ENCODE results near the gene ACOT12. TPM values are rescaled to one million over a fixed set of nuclear protein-coding genes. Genes with fewer than 3 reads are reported as not detected.

The ACOT12 gene
- total and polyA plus RNA-seq, 2 experiments from 2014 or later = not detected

GRCh38 chr5:81314581-81314980, 79.4 kb downstream of the ACOT12 start:
- in situ Hi-C loops (cut with MboI) = no loop called here
- H3K27ac ChIP-seq = no peak overlapping the region
- no peak overlapping the region for H3K4me3 ChIP-seq
- H3K36me3 ChIP-seq (ENCODE audit: low read depth) = peaks cover 36% of the 10 kb centered on the region
- WGBS, 2 experiments (ENCODE audit: low coverage in 1 of 2, low lambda C conversion rate in 2 of 2, missing lambda C conversion rate in 2 of 2) = 97% methylated on average over 3 of the region's 3 CpGs
- H2AFZ ChIP-seq = no peak overlapping the region
- no peaks in the 10 kb centered on the region for H4K20me1 ChIP-seq (ENCODE audit: insufficient read depth)
- H3K79me2 ChIP-seq (ENCODE audit: insufficient read depth) = no peaks in the 10 kb centered on the region
- H3K9ac ChIP-seq = no peak overlapping the region
- H3K27me3 ChIP-seq (replicated peaks; ENCODE audit: insufficient read depth) = no peaks in the 10 kb centered on the region
- no peaks in the 10 kb centered on the region for H3K9me3 ChIP-seq (ENCODE audit: low read depth)
- no peaks in the 10 kb centered on the region for H3K9me2 ChIP-seq (ENCODE audit: insufficient read depth)
- no peak for DNase-seq
- no peak for TF ChIP-seq EZH2 (IDR thresholded peaks at IDR 0.05; ENCODE audit: insufficient read depth, poor library complexity, severe bottlenecking)
- TF ChIP-seq EZH2phosphoT487 (IDR thresholded peaks at IDR 0.05; ENCODE audit: insufficient read depth, low read depth) = no peak
- peaks cover 23% of the 10 kb centered on the region for H3F3A ChIP-seq (ENCODE audit: insufficient read depth)
- H3K4me1 ChIP-seq (ENCODE audit: insufficient read depth) = peaks cover 23% of the 10 kb centered on the region; the same call in 1 of the 2 replicates
- no peak overlapping the region for H3K4me2 ChIP-seq (ENCODE audit: unreplicated experiment)

GRCh38 chr5:81313686-81314085, 80.2 kb downstream of the ACOT12 start:
- 95% methylated on average over 3 of the region's 3 CpGs for WGBS, 2 experiments (ENCODE audit: low coverage in 1 of 2, low lambda C conversion rate in 2 of 2, missing lambda C conversion rate in 2 of 2)
- peaks cover 42% of the 10 kb centered on the region for H3K36me3 ChIP-seq (ENCODE audit: low read depth)
- peak; percentile 11 for DNase-seq

GRCh38 chr5:81313278-81313677, 80.7 kb downstream of the ACOT12 start:
- Histone ChIP-seq H3F3A (ENCODE audit: insufficient read depth) (peaks cover 23% of the 10 kb centered on the region), H3K27ac (no peak overlapping the region), H3K4me2 (ENCODE audit: unreplicated experiment) (no peak overlapping the region), H3K9me3 (ENCODE audit: low read depth) (no peaks in the 10 kb centered on the region), H3K27me3 (replicated peaks; ENCODE audit: insufficient read depth) (no peaks in the 10 kb centered on the region), H3K79me2 (ENCODE audit: insufficient read depth) (0 out of 2 replicates have a peak, but pooled peaks cover 2% of the 10 kb centered on the region), H3K9me2 (ENCODE audit: insufficient read depth) (no peaks in the 10 kb centered on the region), H3K36me3 (ENCODE audit: low read depth) (peaks cover 42% of the 10 kb centered on the region), H2AFZ (no peak overlapping the region), H3K4me1 (ENCODE audit: insufficient read depth) (peaks cover 23% of the 10 kb centered on the region; the same call in 1 of the 2 replicates), H4K20me1 (ENCODE audit: insufficient read depth) (no peaks in the 10 kb centered on the region), H3K9ac (no peak overlapping the region), H3K4me3 (no peak overlapping the region)
- in situ Hi-C loops (cut with MboI) = no loop called here
- no peak for DNase-seq
- TF ChIP-seq EZH2phosphoT487 (IDR thresholded peaks at IDR 0.05; ENCODE audit: insufficient read depth, low read depth) = no peak
- no peak for TF ChIP-seq EZH2 (IDR thresholded peaks at IDR 0.05; ENCODE audit: insufficient read depth, poor library complexity, severe bottlenecking)

More at GRCh38 chr5:81313686-81314085, 80.2 kb downstream of the ACOT12 start:
- Histone ChIP-seq H3K4me3 (no peak overlapping the region), H3K27me3 (replicated peaks; ENCODE audit: insufficient read depth) (no peaks in the 10 kb centered on the region), H3K4me2 (ENCODE audit: unreplicated experiment) (no peak overlapping the region), H3K9ac (no peak overlapping the region), H2AFZ (no peak overlapping the region), H3F3A (ENCODE audit: insufficient read depth) (peaks cover 23% of the 10 kb centered on the region), H3K4me1 (ENCODE audit: insufficient read depth) (peaks cover 23% of the 10 kb centered on the region; the same call in 1 of the 2 replicates), H3K27ac (no peak overlapping the region), H3K9me2 (ENCODE audit: insufficient read depth) (no peaks in the 10 kb centered on the region), H3K79me2 (ENCODE audit: insufficient read depth) (no peaks in the 10 kb centered on the region), H3K9me3 (ENCODE audit: low read depth) (no peaks in the 10 kb centered on the region), H4K20me1 (ENCODE audit: insufficient read depth) (no peaks in the 10 kb centered on the region)
- in situ Hi-C loops (cut with MboI) = no loop called here
- TF ChIP-seq EZH2phosphoT487 (IDR thresholded peaks at IDR 0.05; ENCODE audit: insufficient read depth, low read depth) = no peak
- TF ChIP-seq EZH2 (IDR thresholded peaks at IDR 0.05; ENCODE audit: insufficient read depth, poor library complexity, severe bottlenecking) = no peak

- in situ Hi-C loops (cut with MboI) = no loop called here
- 40 to 74% methylated on average over 1 of the region's 1 CpG for WGBS, 2 experiments (ENCODE audit: low coverage in 1 of 2, low lambda C conversion rate in 2 of 2, missing lambda C conversion rate in 2 of 2)
These were observed 83.4 kb downstream of the ACOT12 start for GRCh38 chr5:81310402-81311063.

More at GRCh38 chr5:81310402-81311063, 83.4 kb downstream of the ACOT12 start:
- H3K9ac ChIP-seq = no peak overlapping the region
- no peak overlapping the region for H2AFZ ChIP-seq
- no peak overlapping the region for H3K4me2 ChIP-seq (ENCODE audit: unreplicated experiment)
- H3K79me2 ChIP-seq (ENCODE audit: insufficient read depth) = peaks cover 26% of the 10 kb centered on the region
- H3K9me3 ChIP-seq (ENCODE audit: low read depth) = no peaks in the 10 kb centered on the region
- no peak overlapping the region for H3K27ac ChIP-seq
- no peak overlapping the region for H3K4me3 ChIP-seq
- no peaks in the 10 kb centered on the region for H3K9me2 ChIP-seq (ENCODE audit: insufficient read depth)
- TF ChIP-seq EZH2 (IDR thresholded peaks at IDR 0.05; ENCODE audit: insufficient read depth, poor library complexity, severe bottlenecking) (no peak), EZH2phosphoT487 (IDR thresholded peaks at IDR 0.05; ENCODE audit: insufficient read depth, low read depth) (no peak)
- H3F3A ChIP-seq (ENCODE audit: insufficient read depth) = peaks cover 15% of the 10 kb centered on the region
- no peaks in the 10 kb centered on the region for H3K27me3 ChIP-seq (replicated peaks; ENCODE audit: insufficient read depth)
- H3K36me3 ChIP-seq (ENCODE audit: low read depth) = peaks cover 42% of the 10 kb centered on the region
- DNase-seq = no peak
- H3K4me1 ChIP-seq (ENCODE audit: insufficient read depth) = peaks cover 11% of the 10 kb centered on the region; the same call in 1 of the 2 replicates
- no peaks in the 10 kb centered on the region for H4K20me1 ChIP-seq (ENCODE audit: insufficient read depth)

Data from GM23248 (cell line).